NCI-H146 (cell line): ENCODE measurements around the gene CEP170B.
"Not testable (repeated sequence)": the region's sequence is repeated elsewhere in the genome, so short reads cannot be mapped to it uniquely, and the experiment has no call there.

Experiments
- DNase-seq: peaks from one replicate; lab custom pipeline; 2025; lab: John Stamatoyannopoulos, UW

Gene CEP170B

GRCh38 chr14:104844306-104845032, 20.6 kb upstream of the CEP170B start:
- DNase-seq = peak; percentile 36

GRCh38 chr14:104845033-104845666, 19.9 kb upstream of the CEP170B start:
- DNase-seq = no peak

- no peak for DNase-seq
Measured at GRCh38 chr14:104845834-104846441, 19.1 kb upstream of the CEP170B start.

- DNase-seq = no peak
Measured at GRCh38 chr14:104852280-104852663, 12.8 kb upstream of the CEP170B start.

GRCh38 chr14:104855532-104856090, 9.5 kb upstream of the CEP170B start:
- peak; percentile 25 for DNase-seq

GRCh38 chr14:104856157-104856868, 8.8 kb upstream of the CEP170B start:
- no peak for DNase-seq

- DNase-seq = no peak
Measured at GRCh38 chr14:104856869-104857860, 7.9 kb upstream of the CEP170B start.

- not testable (repeated sequence) for DNase-seq
Measured at GRCh38 chr14:104857931-104858330, 7.1 kb upstream of the CEP170B start.

GRCh38 chr14:104858811-104859426, 6.1 kb upstream of the CEP170B start:
- DNase-seq = no peak

- DNase-seq = no peak
Measured at GRCh38 chr14:104859900-104860299, 5.2 kb upstream of the CEP170B start.

GRCh38 chr14:104860414-104860813, 4.7 kb upstream of the CEP170B start:
- DNase-seq = no peak

- no peak for DNase-seq
Measured at GRCh38 chr14:104863131-104863862, 1.8 kb upstream of the CEP170B start.

GRCh38 chr14:104863923-104864266, 1.2 kb upstream of the CEP170B start:
- DNase-seq = no peak

GRCh38 chr14:104864267-104865080, 594 bp upstream of the CEP170B start:
- DNase-seq = peak; percentile 82

GRCh38 chr14:104865631-104866441, 768 bp downstream of the CEP170B start:
- peak; percentile 75 for DNase-seq

GRCh38 chr14:104866451-104867370, 1.6 kb downstream of the CEP170B start:
- DNase-seq = no peak

- no peak for DNase-seq
Measured at GRCh38 chr14:104867371-104868059, 2.4 kb downstream of the CEP170B start.
